K562 (cell line): Measurements from ENCODE around the gene FOXJ1. TPM values are rescaled to one million over a fixed set of nuclear protein-coding genes. Genes with fewer than 3 reads are reported as not detected.

Source experiments
- ATAC-seq: fragments of 200-7000 bp; cut with Tn5 transposase; 3 replicates; pipeline ENCODE4 v1.9.1; 2020; ENCODE audit warnings: moderate library complexity
- BruUV-seq: library from RNA; stranded (reverse); fragments of 400-500 nt; replicated peaks from 2 replicates; lab custom pipeline; 2021; lab: Mats Ljungman, UMichigan
- CTCF ChIA-PET: fragments of 300-600 bp; formaldehyde crosslinking; extraction: SDS; loops from one replicate; lab custom pipeline; 2021; ENCODE audit warnings: low intra/inter-chr PET ratio; lab: Yijun Ruan, JAX
- POLR2A ChIA-PET: fragments of 300-600, 350-650 bp; sonication (Branson Sonifier 250); formaldehyde crosslinking; extraction: SDS; loops from one replicate; lab custom pipeline; 2021; ENCODE audit warnings: antibody characterized with exemption, inconsistent platforms; lab: Yijun Ruan, JAX
- DNase-seq, 4 experiments: peaks; one replicate each; pipeline versions ENCODE4 v3.0.0 to v3.0.0-alpha.2; 2011 to 2018; ENCODE audit warnings: low spot score in 3 of 4, mixed read lengths in 3 of 4; ENCODE audit errors: extremely low read depth in 1 of 4
- FAIRE-seq: peaks from 2 replicates; lab custom pipeline; 2011; peaks lifted over from hg19 to GRCh38; lab: Jason Lieb, UNC
- H2AFZ ChIP-seq: 2 replicates; pipeline ENCODE4 v1.6.0; 2011; ENCODE audit warnings: low read depth, low read length, control low read depth, inconsistent platforms
- H3K27ac ChIP-seq: fragments of 200-600 bp; 3 replicates; pipeline ENCODE4 v1.8.0; 2011; ENCODE audit warnings: low read depth, mild to moderate bottlenecking, control low read depth, inconsistent platforms, low read length, moderate library complexity, mixed read lengths; ENCODE audit errors: extremely low read depth
- H3K27me3 ChIP-seq, 2 experiments: fragments of 300-600 bp in 1 of 2; 2 replicates in 1 of 2; 3 replicates in 1 of 2; pipeline versions ENCODE4 v1.6.0 to v1.8.0; 2011; ENCODE audit warnings: inconsistent platforms in 2 of 2, low read length in 2 of 2, mild to moderate bottlenecking in 1 of 2, mixed read lengths in 1 of 2, moderate library complexity in 1 of 2; ENCODE audit not compliant: control insufficient read depth in 2 of 2, insufficient read depth in 2 of 2
- H3K36me3 ChIP-seq: fragments of 300-600 bp; 3 replicates; pipeline ENCODE4 v1.8.0; 2011; ENCODE audit warnings: mild to moderate bottlenecking, low read length, inconsistent platforms; ENCODE audit not compliant: control insufficient read depth, insufficient read depth
- H3K4me1 ChIP-seq, 2 experiments: fragments of 200-600 bp in 1 of 2; replicated peaks in 1 of 2; 2 replicates in 1 of 2; 3 replicates in 1 of 2; pipeline versions ENCODE4 v1.5.1 to v1.8.0; 2011; ENCODE audit warnings: inconsistent platforms in 2 of 2, low read length in 2 of 2, mild to moderate bottlenecking in 1 of 2, mixed read lengths in 1 of 2, moderate library complexity in 1 of 2; ENCODE audit not compliant: control insufficient read depth in 2 of 2, insufficient read depth in 2 of 2
- H3K4me2 ChIP-seq: 2 replicates; pipeline ENCODE4 v1.6.1; 2011; ENCODE audit warnings: low read length, control low read depth, inconsistent platforms, mixed read lengths; ENCODE audit not compliant: insufficient read depth
- H3K4me3 ChIP-seq: fragments of 200-600 bp; sonication (generic), shearing (Covaris generic); 2 replicates; pipeline ENCODE4 v1.5.1; 2016; ENCODE audit warnings: control low read depth, inconsistent platforms
- H3K79me2 ChIP-seq: fragments of 200-600 bp; 3 replicates; pipeline ENCODE4 v1.8.0; 2011; ENCODE audit warnings: low read length, inconsistent platforms; ENCODE audit not compliant: control insufficient read depth, insufficient read depth
- H3K9ac ChIP-seq, 2 experiments: 2 replicates each; pipeline versions ENCODE4 v1.6.0 to v1.6.1; 2011; ENCODE audit warnings: low read depth in 2 of 2, low read length in 2 of 2, control low read depth in 1 of 2, inconsistent platforms in 1 of 2, mild to moderate bottlenecking in 1 of 2, mixed read lengths in 1 of 2; ENCODE audit not compliant: insufficient read depth in 1 of 2
- H3K9me1 ChIP-seq: one replicate; pipeline ENCODE4 v1.6.0; 2011; ENCODE audit warnings: inconsistent platforms, mild to moderate bottlenecking, low read length, moderate library complexity; ENCODE audit not compliant: control insufficient read depth, insufficient read depth
- H3K9me3 ChIP-seq: replicated peaks from 2 replicates; pipeline ENCODE4 v1.5.1; 2011; ENCODE audit warnings: low read depth, low read length, inconsistent platforms; ENCODE audit not compliant: control insufficient read depth, insufficient read depth
- H4K20me1 ChIP-seq: replicated peaks from 2 replicates; pipeline ENCODE4 v1.6.1; 2011; ENCODE audit warnings: low read length, inconsistent platforms, mixed read lengths; ENCODE audit not compliant: control insufficient read depth, insufficient read depth
- BDP1 ChIP-seq: IDR thresholded peaks from 3 replicates; pipeline ENCODE4 v1.6.1; 2011; ENCODE audit not compliant: insufficient read length, insufficient read depth
- NONO ChIP-seq, 2 experiments: fragments of 200-400 bp in 1 of 2; fragments of 450-650 bp in 1 of 2; formaldehyde crosslinking in 1 of 2; IDR thresholded peaks; 2 replicates each; pipeline ENCODE4 v1.6.1; 2017; ENCODE audit warnings: low read depth in 2 of 2, mild to moderate bottlenecking in 2 of 2, moderate library complexity in 2 of 2, low read length in 1 of 2
- SMAD2 ChIP-seq: fragments of 150-350 bp; IDR thresholded peaks from 2 replicates; pipeline ENCODE4 v1.6.1; 2014; ENCODE audit warnings: low read depth, mild to moderate bottlenecking, low read length
- ZC3H4 ChIP-seq: sonication (generic); formaldehyde crosslinking; IDR thresholded peaks from 2 replicates; pipeline ENCODE4 v1.9.0; 2021; ENCODE audit warnings: missing genetic modification reagents, borderline replicate concordance
- ZNF224 ChIP-seq: sonication (generic); formaldehyde crosslinking; IDR thresholded peaks from 2 replicates; pipeline ENCODE4 v1.8.0; 2022; ENCODE audit warnings: mild to moderate bottlenecking, missing genetic modification reagents
- ZNF76 ChIP-seq: fragments of 250-450 bp; sonication (Bioruptor Pico); IDR thresholded peaks from 2 replicates; pipeline ENCODE4 v1.4.0; 2020; ENCODE audit warnings: mild to moderate bottlenecking, moderate library complexity, borderline replicate concordance
- ZNF830 ChIP-seq: fragments of 250-450 bp; sonication (Bioruptor Pico); IDR thresholded peaks from 2 replicates; pipeline ENCODE4 v1.5.0; 2021; ENCODE audit warnings: mild to moderate bottlenecking
- WGBS: fragments of 100-300 bp; shearing (Covaris generic); methylation state at CpG from one replicate; pipeline ENCODE4 v1.1.6; 2016; ENCODE audit warnings: low coverage, mixed read lengths; ENCODE audit not compliant: insufficient coverage; ENCODE audit errors: missing lambda C conversion rate; 5-methylcytosine and 5-hydroxymethylcytosine counted together
- in situ Hi-C: fragments of 300-500 bp; cut with MboI; formaldehyde crosslinking; loops from 4 replicates; pipeline ENCODE4 v1.15.0; 2018; ENCODE audit warnings: inconsistent platforms, mixed read lengths
- intact Hi-C: fragments of 100-400 bp; cut with micrococcal nuclease; formaldehyde crosslinking; loops from 2 replicates; pipeline ENCODE4 v1.14.2; 2022
- polyA plus RNA-seq, 8 experiments: library from polyadenylated mRNA; depleted of rRNA in 4 of 8; stranded (reverse) in 5 of 8; unstranded in 3 of 8; fragments of >200 nt; fragmentation: Nextera tagmentation in 2 of 8; fragmentation: Illumina TruSeq in 1 of 8; extraction: Ambion mirVana in 2 of 8; extraction: Trizol in 1 of 8; gene quantifications; 2 replicates each; pipeline versions ENCODE4 v1.2.1 to v1.2.3, GENCODE V29; 2011 to 2014; ENCODE audit warnings: inconsistent platforms in 1 of 8, missing spikeins in 1 of 8
- total RNA-seq, 7 experiments: library from RNA; depleted of rRNA in 6 of 7; stranded (reverse); fragments of >200 nt in 6 of 7; fragmentation: Illumina TruSeq in 2 of 7; extraction: Trizol in 2 of 7; gene quantifications; 2 replicates each; pipeline versions ENCODE4 v1.2.1 to v1.2.3, GENCODE V29; 2011 to 2021; ENCODE audit warnings: low replicate concordance in 1 of 7
- TF ChIP-seq, protein P1 (sequence below): fragments of 250-450 bp; sonication (Bioruptor Pico); IDR thresholded peaks from 2 replicates; pipeline ENCODE4 v1.5.0; 2021
- TF ChIP-seq, protein P2 (sequence below): fragments of 450-650 bp; IDR thresholded peaks from 2 replicates; pipeline ENCODE4 v1.6.1; 2016; ENCODE audit warnings: mild to moderate bottlenecking

Gene FOXJ1
- total and polyA plus RNA-seq, 9 of the 15 experiments (the other 6 are each of a cell fraction or from before 2014, with no cell fraction given) = 0.07 TPM; not detected in 8

DNA sequence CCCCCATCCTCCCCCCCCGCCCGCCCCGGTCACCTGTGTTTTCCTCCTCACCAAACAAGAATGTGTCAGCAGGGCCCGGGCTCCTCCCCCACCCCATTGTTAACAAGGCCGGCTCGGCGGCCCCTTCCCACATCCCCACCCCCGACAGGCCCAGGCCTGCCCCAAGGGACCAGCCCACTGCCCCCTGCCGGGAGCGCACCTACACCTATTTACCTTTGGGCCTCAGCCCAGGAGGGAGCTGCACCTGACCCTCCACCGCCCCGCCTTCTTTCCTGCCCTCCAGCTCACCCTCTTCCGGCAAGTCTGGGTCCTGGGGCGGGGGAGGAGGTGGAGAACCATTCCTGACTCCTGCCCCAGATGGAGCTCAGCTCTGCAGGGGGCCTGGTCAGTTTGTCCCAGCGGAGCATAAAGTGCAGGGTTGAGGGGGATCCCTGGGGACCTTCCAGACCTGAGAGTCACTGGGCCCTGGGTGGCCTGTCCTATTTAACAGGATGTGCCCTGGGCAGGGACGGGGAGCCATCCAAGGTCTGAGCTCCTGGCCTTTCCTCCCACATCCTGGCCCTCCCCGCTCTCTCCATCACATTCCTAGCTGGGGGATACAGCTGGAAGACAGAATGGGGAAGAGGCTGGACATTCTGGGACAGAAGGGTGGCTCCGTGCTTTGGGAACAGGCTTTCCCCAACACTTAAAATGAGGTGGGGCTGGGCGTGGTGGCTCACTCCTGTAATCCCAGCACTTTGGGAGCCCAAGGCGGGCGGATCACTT, 8.3 kb downstream of the FOXJ1 start:
- CTCF ChIA-PET = interaction anchor here (0.8 kb wide), 1 partner anchor 148 kb away, joined by 3 read pairs; no protein-coding TSS in a partner anchor
- WGBS = 17% methylated on average over 11 of the region's 21 CpGs
- H4K20me1 ChIP-seq = no peaks in the 10 kb centered on the region
- no TSS peak for BruUV-seq
- no peak for TF ChIP-seq BDP1
- TF ChIP-seq ZNF76 = no peak
- no peak for TF ChIP-seq NONO (IDR thresholded peaks at IDR 0.05; ENCODE audit: low read depth in 2 of 2, low read length in 1 of 2)
- TF ChIP-seq, protein P1, sequence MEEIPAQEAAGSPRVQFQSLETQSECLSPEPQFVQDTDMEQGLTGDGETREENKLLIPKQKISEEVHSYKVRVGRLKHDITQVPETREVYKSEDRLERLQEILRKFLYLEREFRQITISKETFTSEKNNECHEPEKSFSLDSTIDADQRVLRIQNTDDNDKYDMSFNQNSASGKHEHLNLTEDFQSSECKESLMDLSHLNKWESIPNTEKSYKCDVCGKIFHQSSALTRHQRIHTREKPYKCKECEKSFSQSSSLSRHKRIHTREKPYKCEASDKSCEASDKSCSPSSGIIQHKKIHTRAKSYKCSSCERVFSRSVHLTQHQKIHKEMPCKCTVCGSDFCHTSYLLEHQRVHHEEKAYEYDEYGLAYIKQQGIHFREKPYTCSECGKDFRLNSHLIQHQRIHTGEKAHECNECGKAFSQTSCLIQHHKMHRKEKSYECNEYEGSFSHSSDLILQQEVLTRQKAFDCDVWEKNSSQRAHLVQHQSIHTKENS = no peak
- no peak for TF ChIP-seq ZC3H4 (CRISPR knock-in tag)
- TF ChIP-seq, protein P2, sequence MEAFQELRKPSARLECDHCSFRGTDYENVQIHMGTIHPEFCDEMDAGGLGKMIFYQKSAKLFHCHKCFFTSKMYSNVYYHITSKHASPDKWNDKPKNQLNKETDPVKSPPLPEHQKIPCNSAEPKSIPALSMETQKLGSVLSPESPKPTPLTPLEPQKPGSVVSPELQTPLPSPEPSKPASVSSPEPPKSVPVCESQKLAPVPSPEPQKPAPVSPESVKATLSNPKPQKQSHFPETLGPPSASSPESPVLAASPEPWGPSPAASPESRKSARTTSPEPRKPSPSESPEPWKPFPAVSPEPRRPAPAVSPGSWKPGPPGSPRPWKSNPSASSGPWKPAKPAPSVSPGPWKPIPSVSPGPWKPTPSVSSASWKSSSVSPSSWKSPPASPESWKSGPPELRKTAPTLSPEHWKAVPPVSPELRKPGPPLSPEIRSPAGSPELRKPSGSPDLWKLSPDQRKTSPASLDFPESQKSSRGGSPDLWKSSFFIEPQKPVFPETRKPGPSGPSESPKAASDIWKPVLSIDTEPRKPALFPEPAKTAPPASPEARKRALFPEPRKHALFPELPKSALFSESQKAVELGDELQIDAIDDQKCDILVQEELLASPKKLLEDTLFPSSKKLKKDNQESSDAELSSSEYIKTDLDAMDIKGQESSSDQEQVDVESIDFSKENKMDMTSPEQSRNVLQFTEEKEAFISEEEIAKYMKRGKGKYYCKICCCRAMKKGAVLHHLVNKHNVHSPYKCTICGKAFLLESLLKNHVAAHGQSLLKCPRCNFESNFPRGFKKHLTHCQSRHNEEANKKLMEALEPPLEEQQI = no peak
- no peak for TF ChIP-seq ZNF830 (CRISPR knock-in tag)
- TF ChIP-seq ZNF224 = no peak
- TF ChIP-seq SMAD2 = no peak
- TF ChIP-seq, all 486 proteins: peak for 0
- Histone ChIP-seq H3K4me2 (no peak overlapping the region), H2AFZ (no peak overlapping the region), H3K9me3 (no peaks in the 10 kb centered on the region), H3K27ac (no peak overlapping the region), H3K4me3 (no peak overlapping the region), H3K9ac (no peak overlapping the region), H3K9me1 (no peaks in the 10 kb centered on the region), H3K27me3 (peaks cover 44 to 69% of the 10 kb centered on the region in 2 experiments; a peak in 4 of 5 replicates), H3K79me2 (no peaks in the 10 kb centered on the region), H3K36me3 (no peaks in the 10 kb centered on the region), H3K4me1 (peaks cover 0 to 44% of the 10 kb centered on the region in 2 experiments; a peak in 2 of 5 replicates)
- DNase-seq (no peak), ATAC-seq (no peak), FAIRE-seq (no peak)
- intact Hi-C loops = no loop called here
- POLR2A ChIA-PET = interaction anchor here (0.7 to 2.1 kb wide), 7 partner anchors 12 to 346 kb away, joined by 3 to 5 read pairs (median 3); no protein-coding TSS in a partner anchor
- in situ Hi-C loops = no loop called here
